DLD1 (cell line): ENCODE results near the gene NAV3.

Source experiments
- in situ Hi-C: cut with HindIII; loops from 2 replicates; pipeline ENCODE4 v1.10.0; 2017; ENCODE audit warnings: low sequenced_read_pairs

NAV3 gene, protein sequence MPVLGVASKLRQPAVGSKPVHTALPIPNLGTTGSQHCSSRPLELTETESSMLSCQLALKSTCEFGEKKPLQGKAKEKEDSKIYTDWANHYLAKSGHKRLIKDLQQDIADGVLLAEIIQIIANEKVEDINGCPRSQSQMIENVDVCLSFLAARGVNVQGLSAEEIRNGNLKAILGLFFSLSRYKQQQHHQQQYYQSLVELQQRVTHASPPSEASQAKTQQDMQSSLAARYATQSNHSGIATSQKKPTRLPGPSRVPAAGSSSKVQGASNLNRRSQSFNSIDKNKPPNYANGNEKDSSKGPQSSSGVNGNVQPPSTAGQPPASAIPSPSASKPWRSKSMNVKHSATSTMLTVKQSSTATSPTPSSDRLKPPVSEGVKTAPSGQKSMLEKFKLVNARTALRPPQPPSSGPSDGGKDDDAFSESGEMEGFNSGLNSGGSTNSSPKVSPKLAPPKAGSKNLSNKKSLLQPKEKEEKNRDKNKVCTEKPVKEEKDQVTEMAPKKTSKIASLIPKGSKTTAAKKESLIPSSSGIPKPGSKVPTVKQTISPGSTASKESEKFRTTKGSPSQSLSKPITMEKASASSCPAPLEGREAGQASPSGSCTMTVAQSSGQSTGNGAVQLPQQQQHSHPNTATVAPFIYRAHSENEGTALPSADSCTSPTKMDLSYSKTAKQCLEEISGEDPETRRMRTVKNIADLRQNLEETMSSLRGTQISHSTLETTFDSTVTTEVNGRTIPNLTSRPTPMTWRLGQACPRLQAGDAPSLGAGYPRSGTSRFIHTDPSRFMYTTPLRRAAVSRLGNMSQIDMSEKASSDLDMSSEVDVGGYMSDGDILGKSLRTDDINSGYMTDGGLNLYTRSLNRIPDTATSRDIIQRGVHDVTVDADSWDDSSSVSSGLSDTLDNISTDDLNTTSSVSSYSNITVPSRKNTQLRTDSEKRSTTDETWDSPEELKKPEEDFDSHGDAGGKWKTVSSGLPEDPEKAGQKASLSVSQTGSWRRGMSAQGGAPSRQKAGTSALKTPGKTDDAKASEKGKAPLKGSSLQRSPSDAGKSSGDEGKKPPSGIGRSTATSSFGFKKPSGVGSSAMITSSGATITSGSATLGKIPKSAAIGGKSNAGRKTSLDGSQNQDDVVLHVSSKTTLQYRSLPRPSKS (N-terminal part only)

GRCh38 chr12:77830583-77831351 is at the start of gene NAV3:
Gene NAV3, plus strand, starts transcription at chr12:77830894. Its CDS starts 568 bp downstream, at chr12:77831462.
- in situ Hi-C loops = no loop called here

DNA sequence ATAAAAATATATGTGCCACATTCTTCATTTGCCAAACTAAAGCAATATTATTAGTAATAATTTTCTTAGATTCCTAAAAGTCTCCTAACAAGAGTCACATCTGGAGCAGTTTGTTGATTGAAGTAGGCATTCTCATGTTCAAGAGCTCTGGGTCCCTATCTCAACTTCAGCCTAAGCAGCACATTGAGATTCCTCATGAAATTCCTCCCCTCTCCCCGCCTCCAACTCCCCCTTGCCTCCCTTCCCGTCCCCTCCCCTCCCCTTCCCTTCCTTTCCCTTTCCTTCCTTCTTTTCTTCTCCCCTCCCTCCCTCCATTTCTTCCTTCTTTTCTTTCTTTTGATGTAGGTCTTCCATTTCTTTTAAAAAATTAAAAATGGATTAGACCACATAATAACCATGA is 48.7 kb upstream of the NAV3 start:
- in situ Hi-C loops = no loop called here

- in situ Hi-C loops = no loop called here
Observed at GRCh38 chr12:77782766-77783165, 47.9 kb upstream of the NAV3 start.

GRCh38 chr12:77785211-77785610 is 45.5 kb upstream of the NAV3 start:
- in situ Hi-C loops = no loop called here

DNA sequence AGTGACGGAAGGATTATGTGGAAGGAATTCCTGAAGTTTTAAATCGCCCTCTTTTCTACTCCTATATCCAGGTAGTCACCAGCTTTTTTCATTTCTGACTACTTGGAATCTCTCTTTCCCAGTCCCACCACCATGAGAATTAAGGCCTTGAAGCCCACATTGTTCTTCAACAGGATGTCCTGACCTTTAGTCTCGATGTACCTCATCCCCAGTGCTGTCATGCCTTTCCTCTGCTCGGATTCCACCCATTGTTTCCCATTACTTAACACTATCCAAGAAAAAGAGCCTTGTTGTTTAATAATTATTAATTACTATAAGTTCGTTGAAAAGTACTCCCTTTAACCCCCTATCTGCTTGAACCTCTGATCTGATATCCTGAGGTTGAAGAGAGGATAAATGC is 44.0 kb upstream of the NAV3 start:
- in situ Hi-C loops = no loop called here

- in situ Hi-C loops = no loop called here
Observed at GRCh38 chr12:77788231-77789168, 42.2 kb upstream of the NAV3 start.

DNA sequence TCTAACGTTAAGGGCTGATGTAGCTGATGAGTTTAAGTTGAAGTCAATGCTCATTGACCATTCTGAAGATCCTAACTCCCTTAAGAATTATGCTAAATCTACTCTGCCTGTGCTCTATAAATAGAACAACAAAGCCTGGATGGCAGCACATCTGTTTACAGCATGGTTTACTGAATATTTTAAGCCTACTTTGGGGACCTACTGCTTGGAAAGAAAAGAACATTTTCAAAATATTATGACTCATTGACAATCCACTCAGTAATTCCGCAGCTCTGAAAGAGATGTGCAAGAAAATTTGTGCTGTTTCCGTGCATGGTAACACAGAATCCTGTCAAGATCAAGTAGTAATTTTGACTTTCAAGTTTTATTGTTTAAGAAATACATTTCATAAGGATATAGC is 35.0 kb upstream of the NAV3 start:
- in situ Hi-C loops = loop anchor here (10.0 kb wide), 1 partner anchor 51 kb away; no protein-coding TSS in a partner anchor

- in situ Hi-C loops = loop anchor here (10.0 kb wide), 1 partner anchor 52 kb away; no protein-coding TSS in a partner anchor
Observed at GRCh38 chr12:77796775-77797174, 33.9 kb upstream of the NAV3 start.

DNA sequence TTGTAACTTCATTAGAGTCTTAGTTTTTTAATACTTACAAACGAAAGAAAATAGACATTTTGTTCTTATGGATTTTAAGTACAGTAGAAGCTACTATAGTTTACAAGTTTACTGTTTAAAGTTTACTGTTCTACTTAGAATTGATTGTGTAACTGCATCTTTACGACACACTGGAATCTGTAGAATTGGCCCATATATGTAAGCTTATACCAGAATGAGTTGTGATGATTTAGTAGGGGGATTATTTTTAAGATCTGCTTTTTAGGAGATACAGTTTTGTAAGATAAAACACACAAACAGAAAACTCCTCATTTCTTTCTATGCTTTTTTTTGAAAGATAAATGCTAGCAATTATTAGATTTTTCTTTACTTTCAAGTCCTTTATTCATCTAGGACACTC is 30.2 kb upstream of the NAV3 start:
- in situ Hi-C loops = no loop called here

DNA sequence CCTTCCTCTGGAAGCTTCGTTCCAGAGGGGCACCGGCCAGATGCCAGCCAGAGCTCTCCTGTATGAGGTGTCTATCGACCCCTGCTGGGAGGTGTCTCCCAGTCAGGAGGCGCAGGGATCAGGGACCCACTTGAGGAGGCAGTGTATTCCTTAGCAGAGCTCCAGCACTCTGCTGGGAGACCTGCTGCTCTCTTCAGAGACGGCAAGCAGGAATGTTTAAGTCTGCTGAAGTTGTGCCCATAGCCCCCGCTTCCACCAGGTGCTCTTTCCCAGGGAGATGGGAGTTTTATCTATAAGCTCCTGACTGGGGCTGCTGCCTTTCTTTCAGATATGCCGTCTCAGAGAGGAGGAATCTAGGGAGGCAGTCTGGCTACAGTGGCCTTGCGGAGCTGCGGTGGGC is 22.2 kb upstream of the NAV3 start:
- in situ Hi-C loops = no loop called here

DNA sequence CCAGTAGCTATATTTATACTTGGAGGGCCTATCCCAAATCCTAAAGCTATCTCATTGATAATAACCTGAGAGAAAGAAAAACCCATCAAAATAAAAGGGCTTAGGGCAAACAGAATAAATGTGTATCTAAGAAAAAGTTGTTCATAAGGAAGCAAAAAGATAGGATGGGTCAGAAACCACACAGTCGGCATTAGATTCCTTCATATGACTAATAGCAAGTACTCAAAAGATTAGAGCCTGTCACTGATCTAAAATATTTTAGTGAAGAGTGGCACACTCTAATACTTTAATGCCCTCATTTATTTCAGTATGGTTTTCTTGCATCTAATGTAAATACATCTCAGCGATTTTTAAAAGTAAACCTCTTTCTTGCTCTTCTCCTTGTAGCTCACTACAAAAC is 17.1 kb upstream of the NAV3 start:
- in situ Hi-C loops = no loop called here

DNA sequence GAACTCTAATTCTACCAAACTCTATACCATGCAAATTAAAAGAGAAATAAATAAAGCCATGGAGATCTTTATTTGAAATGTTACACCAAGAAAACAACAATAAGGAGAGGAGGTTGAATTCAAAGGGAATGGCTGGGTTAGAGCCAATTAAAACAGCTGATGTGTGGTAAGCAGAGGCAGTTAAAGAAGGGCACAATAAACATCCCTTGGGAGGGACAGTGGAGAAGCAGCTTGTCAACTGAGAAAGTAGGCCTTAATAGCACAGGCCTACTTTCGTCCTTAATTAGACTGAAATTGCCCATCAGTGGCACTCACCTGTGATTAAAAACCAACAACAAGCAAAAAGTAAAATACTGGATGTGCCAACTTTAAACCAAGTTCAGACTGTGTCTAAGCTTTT is 16.3 kb upstream of the NAV3 start:
- in situ Hi-C loops = no loop called here

- in situ Hi-C loops = no loop called here
Observed at GRCh38 chr12:77816196-77816595, 14.5 kb upstream of the NAV3 start.

- in situ Hi-C loops = no loop called here
Observed at GRCh38 chr12:77817276-77817675, 13.4 kb upstream of the NAV3 start.

DNA sequence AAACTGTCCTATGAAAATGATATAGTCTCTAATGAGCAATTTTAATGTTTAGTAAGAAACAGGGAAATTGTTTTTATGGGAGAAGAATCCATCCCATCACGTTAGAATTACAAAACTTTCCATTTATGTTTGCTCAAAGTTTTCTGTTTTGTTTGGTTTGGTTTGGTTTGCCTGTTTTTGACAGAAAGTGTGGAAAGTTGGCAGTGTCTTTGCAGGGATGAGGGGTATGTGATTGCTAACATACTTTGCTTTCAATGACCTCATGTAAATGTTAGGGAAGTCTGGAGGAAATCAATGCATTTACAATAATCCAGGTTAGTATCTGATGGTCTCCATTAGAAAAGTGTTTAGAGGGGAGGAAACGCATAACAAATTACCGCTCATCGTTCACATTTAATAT is 12.3 kb upstream of the NAV3 start:
- in situ Hi-C loops = no loop called here

- in situ Hi-C loops = no loop called here
Observed at GRCh38 chr12:77821699-77822203, 8.9 kb upstream of the NAV3 start.

- in situ Hi-C loops = no loop called here
Observed at GRCh38 chr12:77833329-77833728, 2.6 kb downstream of the NAV3 start.

DNA sequence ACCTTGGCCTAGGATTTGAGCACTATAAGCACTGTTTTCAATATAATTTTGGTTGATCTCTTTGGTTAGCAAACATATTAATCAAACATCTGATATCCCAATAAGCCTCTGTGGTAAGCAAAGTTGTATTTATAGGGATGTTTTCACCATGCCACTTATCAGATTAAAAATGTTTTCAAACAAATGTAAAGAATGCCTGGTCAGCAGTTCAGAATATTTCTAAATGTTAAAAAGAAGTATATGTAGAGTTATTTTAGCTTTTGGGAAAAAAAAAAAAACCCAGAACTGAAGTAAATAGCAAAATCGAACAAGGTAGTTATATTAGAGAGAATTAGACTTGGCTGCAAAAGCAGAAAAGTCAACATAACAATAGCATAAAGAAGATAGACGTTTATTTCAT is 3.9 kb downstream of the NAV3 start:
- in situ Hi-C loops = no loop called here

DNA sequence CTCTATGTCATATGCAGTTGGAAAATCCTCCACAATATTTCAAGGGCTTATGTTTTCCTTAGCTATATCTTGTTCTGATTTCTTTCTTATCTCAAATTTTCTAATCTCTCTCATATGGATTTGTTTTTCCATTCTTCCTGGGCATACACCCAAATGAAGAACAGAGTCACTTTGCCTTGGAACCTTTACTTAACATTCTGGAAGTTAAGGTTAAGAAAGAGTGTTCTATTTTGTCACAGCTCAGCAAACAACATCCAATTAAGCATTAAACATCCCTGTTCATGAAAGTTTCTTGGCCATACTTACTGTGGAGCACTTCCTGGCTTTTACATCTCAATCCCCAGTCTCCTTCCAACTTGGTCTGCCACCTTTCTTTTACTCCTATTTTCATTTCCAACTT is 5.3 kb downstream of the NAV3 start:
- in situ Hi-C loops = no loop called here
